GM21381 (cell line): ENCODE measurements around the gene DNAH17.

Experiments
- ATAC-seq: cut with Tn5 transposase; IDR thresholded peaks from one replicate; pipeline ENCODE4 v1.9.1; 2021; ENCODE audit warnings: mild to moderate bottlenecking, moderate library complexity; ENCODE audit not compliant: unreplicated experiment

DNAH17 gene

DNA sequence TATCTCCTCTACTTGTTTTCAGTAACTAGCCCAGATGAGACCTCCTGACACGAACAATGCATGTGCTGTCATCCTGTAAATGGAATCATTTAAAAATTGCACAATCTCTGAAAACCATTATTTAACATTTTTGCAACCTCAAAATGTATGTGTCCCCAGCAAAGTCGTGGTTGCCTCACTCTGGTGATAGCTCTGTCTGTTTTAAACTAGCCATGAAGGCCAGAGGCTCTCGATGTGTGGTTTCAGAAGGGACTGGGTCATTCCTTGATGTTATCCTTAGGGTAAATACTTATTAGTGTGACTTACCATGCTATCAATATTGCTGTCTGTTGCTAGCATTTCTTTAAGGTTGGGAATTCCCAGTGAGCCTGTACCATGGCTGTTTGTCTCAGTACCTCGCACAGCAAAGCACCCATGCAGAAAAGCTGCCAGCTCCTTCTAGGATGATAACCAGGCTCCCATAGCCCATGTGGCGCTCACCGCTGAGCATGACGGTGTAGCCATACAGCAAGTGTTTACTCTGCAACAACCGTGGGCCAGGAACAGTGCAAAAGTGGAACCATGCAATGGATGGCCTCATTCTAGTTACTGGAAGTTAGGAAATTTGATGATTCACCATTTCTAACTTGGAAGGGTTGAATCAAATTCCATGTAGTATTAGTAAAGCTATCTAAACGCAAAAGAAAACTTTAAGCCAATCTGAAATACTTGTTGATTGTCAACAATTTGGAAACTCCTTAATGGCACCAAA, 201.6 kb downstream of the DNAH17 start:
- ATAC-seq, result no peak

DNA sequence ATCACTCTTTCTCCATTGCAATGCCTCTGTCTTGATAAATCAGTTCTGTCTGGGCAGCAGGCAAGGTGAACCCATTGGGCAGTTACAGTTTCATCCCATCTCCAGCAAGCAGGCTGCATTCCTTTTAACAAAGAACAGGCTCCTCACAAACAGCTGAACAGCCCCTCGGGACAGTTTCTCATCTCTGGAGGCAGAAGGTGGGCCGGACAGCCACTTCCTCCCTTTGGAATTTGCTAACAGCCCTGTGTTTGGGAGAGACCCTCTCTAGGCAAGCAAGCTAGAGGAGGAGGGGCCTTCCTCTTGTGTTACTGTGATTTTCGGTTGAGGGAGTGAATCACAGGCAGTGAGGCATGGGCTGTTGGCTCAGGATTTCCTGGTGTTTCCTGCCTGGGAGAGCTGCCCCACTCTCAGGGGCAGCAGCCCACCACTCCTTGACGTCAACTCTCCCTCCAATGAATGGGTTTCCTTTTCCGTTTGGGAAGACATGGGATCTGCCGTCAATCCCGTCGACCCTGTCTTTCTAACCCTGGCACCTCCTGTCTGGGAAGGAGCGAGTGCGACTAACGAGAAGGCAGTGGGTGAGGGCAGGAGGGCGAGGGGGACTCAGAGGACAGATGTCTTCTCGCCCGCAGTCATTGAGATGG, 202.4 kb downstream of the DNAH17 start:
- ATAC-seq, result no peak

DNA sequence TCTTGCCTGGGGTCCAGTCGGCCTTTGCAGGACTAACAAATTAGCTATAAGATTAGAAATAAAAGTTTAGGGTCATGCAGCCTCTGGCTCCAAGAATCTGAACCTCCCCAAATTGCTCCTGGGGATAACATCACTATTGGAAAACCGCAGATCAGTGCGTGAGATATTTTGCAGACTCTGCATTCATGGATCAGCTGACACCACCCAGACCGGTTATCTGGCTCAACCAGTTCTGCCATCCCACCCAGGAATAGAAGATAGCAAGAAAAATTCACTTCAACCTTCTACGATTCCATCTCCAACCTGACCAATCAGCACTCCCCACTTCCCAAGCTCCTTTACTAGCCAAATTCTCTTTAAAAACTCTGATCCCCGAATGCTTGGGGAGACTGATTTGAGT, 203.0 kb downstream of the DNAH17 start:
- ATAC-seq, result no peak
